Liver (tissue), 9 donors: Measurements from ENCODE around the gene USP47. TPM values are rescaled to one million over a fixed set of nuclear protein-coding genes. Genes with fewer than 3 reads are reported as not detected.

ENCODE experiments used
- DNase-seq: peaks from one replicate; pipeline ENCODE4 v3.0.0-alpha.2; 2017; ENCODE audit warnings: low spot score
- H3K27ac ChIP-seq, 2 donors: one replicate each; pipeline ENCODE4 v1.7.0; 2013; ENCODE audit warnings: inconsistent platforms in 2 of 2, low read length in 2 of 2, control low read depth in 1 of 2, low read depth in 1 of 2, mild to moderate bottlenecking in 1 of 2
- H3K27me3 ChIP-seq, 4 donors: one replicate each; pipeline versions ENCODE4 v1.6.1 to v1.7.0; 2013; ENCODE audit warnings: low read length in 3 of 4, inconsistent platforms in 1 of 4, mild to moderate bottlenecking in 1 of 4, moderate library complexity in 1 of 4; ENCODE audit not compliant: control insufficient read depth in 4 of 4, insufficient read depth in 4 of 4
- H3K36me3 ChIP-seq, 4 donors: one replicate each; pipeline versions ENCODE4 v1.6.1 to v1.7.0; 2013; ENCODE audit warnings: low read length in 3 of 4, mild to moderate bottlenecking in 3 of 4, low read depth in 1 of 4, moderate library complexity in 1 of 4; ENCODE audit not compliant: control insufficient read depth in 4 of 4, insufficient read depth in 3 of 4
- H3K4me1 ChIP-seq, 4 donors: one replicate each; pipeline versions ENCODE4 v1.6.1 to v1.7.0; 2013; ENCODE audit warnings: low read length in 3 of 4, mild to moderate bottlenecking in 3 of 4, moderate library complexity in 1 of 4; ENCODE audit not compliant: control insufficient read depth in 4 of 4, insufficient read depth in 4 of 4
- H3K4me3 ChIP-seq, 3 donors: one replicate each; pipeline versions ENCODE4 v1.6.1 to v1.7.0; 2013; ENCODE audit warnings: low read length in 3 of 3, control low read depth in 1 of 3, low read depth in 1 of 3, mild to moderate bottlenecking in 1 of 3
- H3K9ac ChIP-seq, 2 donors: one replicate each; pipeline ENCODE4 v1.7.0; 2013; ENCODE audit warnings: low read length in 2 of 2, mild to moderate bottlenecking in 2 of 2, moderate library complexity in 2 of 2, control low read depth in 1 of 2, low read depth in 1 of 2
- H3K9me3 ChIP-seq, 4 donors: one replicate each; pipeline versions ENCODE4 v1.6.1 to v1.7.0; 2013; ENCODE audit warnings: low read length in 3 of 4; ENCODE audit not compliant: control insufficient read depth in 4 of 4
- EGR1 ChIP-seq, 2 donors: IDR thresholded peaks; 2 replicates each; pipeline ENCODE4 v1.6.1; 2016 to 2018; ENCODE audit warnings: antibody characterized with exemption in 2 of 2, low read depth in 2 of 2
- FOXA1 ChIP-seq: IDR thresholded peaks from 2 replicates; pipeline ENCODE4 v1.6.1; 2016; ENCODE audit warnings: antibody characterized with exemption
- FOXA2 ChIP-seq: IDR thresholded peaks from 2 replicates; pipeline ENCODE4 v1.6.1; 2016; ENCODE audit warnings: antibody characterized with exemption
- GABPA ChIP-seq, 2 donors: IDR thresholded peaks in 1 of 2; conservative IDR thresholded peaks in 1 of 2; 2 replicates each; pipeline ENCODE4 v1.6.1; 2016; ENCODE audit warnings: antibody characterized with exemption in 2 of 2, mild to moderate bottlenecking in 1 of 2, moderate library complexity in 1 of 2
- HNF4A ChIP-seq, 2 donors: conservative IDR thresholded peaks; 2 replicates each; pipeline ENCODE4 v1.6.1; 2016; ENCODE audit warnings: antibody characterized with exemption in 2 of 2, mild to moderate bottlenecking in 2 of 2
- HNF4G ChIP-seq: IDR thresholded peaks from 2 replicates; pipeline ENCODE4 v1.6.1; 2016; ENCODE audit warnings: antibody characterized with exemption
- JUND ChIP-seq, 2 donors: IDR thresholded peaks; 2 replicates each; pipeline ENCODE4 v1.6.1; 2016; ENCODE audit warnings: antibody characterized with exemption in 2 of 2
- NR2F2 ChIP-seq: IDR thresholded peaks from 2 replicates; pipeline ENCODE4 v1.6.1; 2016; ENCODE audit warnings: antibody characterized with exemption
- RAD21 ChIP-seq, 2 donors: IDR thresholded peaks; 2 replicates each; pipeline ENCODE4 v1.6.1; 2016; ENCODE audit warnings: antibody characterized with exemption in 2 of 2, mild to moderate bottlenecking in 2 of 2
- RXRA ChIP-seq, 2 donors: IDR thresholded peaks; 2 replicates each; pipeline ENCODE4 v1.6.1; 2017 to 2018; ENCODE audit warnings: antibody characterized with exemption in 2 of 2, mild to moderate bottlenecking in 1 of 2
- SP1 ChIP-seq: IDR thresholded peaks from 2 replicates; pipeline ENCODE4 v1.6.1; 2018; ENCODE audit warnings: antibody characterized with exemption, mild to moderate bottlenecking
- TAF1 ChIP-seq: conservative IDR thresholded peaks from 2 replicates; pipeline ENCODE4 v1.6.1; 2016; ENCODE audit warnings: antibody characterized with exemption, mild to moderate bottlenecking
- YY1 ChIP-seq: IDR thresholded peaks from 2 replicates; pipeline ENCODE4 v1.6.1; 2016; ENCODE audit warnings: antibody characterized with exemption, mild to moderate bottlenecking
- WGBS: extraction: QIAGEN DNeasy Blood & Tissue Kit; methylation state at CpG from one replicate; pipeline ENCODE4 v1.1.7; 2013; 5-methylcytosine and 5-hydroxymethylcytosine counted together
- polyA plus RNA-seq, 2 donors: library from polyadenylated mRNA; stranded (reverse) in 1 of 2; unstranded in 1 of 2; fragments of 200-250 nt in 1 of 2; fragments of >200 nt in 1 of 2; fragmentation: Nextera tagmentation in 1 of 2; extraction: Ambion mirVana in 1 of 2; gene quantifications; one replicate each; pipeline versions ENCODE4 v1.2.1 to v1.2.3, GENCODE V29; 2013 to 2015
- total RNA-seq, 2 donors: library from RNA; depleted of rRNA; stranded (reverse); fragments of >200 nt; gene quantifications; one replicate each; pipeline ENCODE4 v1.2.3, GENCODE V29; 2014
- TF ChIP-seq, protein P1 (sequence below): IDR thresholded peaks from 2 replicates; pipeline ENCODE4 v1.6.1; 2016; ENCODE audit warnings: antibody characterized with exemption, mild to moderate bottlenecking
- TF ChIP-seq, protein P2 (sequence below): IDR thresholded peaks from 2 replicates; pipeline ENCODE4 v1.6.1; 2016; ENCODE audit warnings: antibody characterized with exemption
- TF ChIP-seq, protein P3 (sequence below): IDR thresholded peaks from 2 replicates; pipeline ENCODE4 v1.6.1; 2016; ENCODE audit warnings: antibody characterized with exemption
- TF ChIP-seq, protein P4 (sequence below): fragments of 150-350 bp; IDR thresholded peaks from 2 replicates; pipeline ENCODE4 v1.5.1; 2017; ENCODE audit warnings: improper control_type of control experiment, low read depth, low read length; ENCODE audit not compliant: missing input control
- TF ChIP-seq, protein P5 (sequence below): IDR thresholded peaks from 2 replicates; pipeline ENCODE4 v1.6.1; 2016; ENCODE audit warnings: antibody characterized with exemption
- donor health status: healthy.
- donor health status: healthy.
- donor health status: healthy.
- donor health status: healthy.
- donor health status: healthy.

Gene USP47
- total and polyA plus RNA-seq, 4 donors = 14.9 to 55.1 (median 32.2) TPM

DNA sequence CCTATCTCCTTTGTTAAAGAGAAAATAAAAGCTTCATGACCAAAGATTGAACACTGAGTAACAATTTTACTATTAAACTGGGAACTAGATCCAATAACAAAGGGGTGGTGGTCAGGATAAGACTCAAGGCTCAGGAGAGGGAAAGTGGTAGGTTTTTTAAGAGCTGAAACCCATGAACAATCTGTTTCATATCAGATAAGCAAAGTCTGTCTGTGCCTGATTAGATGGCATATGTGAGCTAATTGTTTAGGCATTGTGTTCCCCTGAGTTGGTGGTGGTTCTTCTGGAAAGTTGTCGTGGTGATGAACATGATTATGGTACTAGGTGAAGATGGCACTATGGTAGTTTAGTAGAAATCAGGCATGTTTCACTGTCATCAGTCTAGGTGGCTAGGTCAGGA, 24.4 kb downstream of the USP47 start:
- Histone ChIP-seq H3K4me1 (no peaks in the 10 kb centered on the region), H3K27me3 (no peaks in the 10 kb centered on the region), H3K36me3 (no peaks in the 10 kb centered on the region), H3K27ac (no peak overlapping the region), H3K9me3 (no peaks in the 10 kb centered on the region), H3K4me3 (no peak overlapping the region), H3K9ac (no peak overlapping the region)
- 93% methylated on average over 1 of the region's 1 CpG for WGBS
- DNase-seq = no peak
- TF ChIP-seq FOXA2 (no peak), NR2F2 (no peak), RXRA (IDR thresholded peaks at IDR 0.05) (no peak), RAD21 (IDR thresholded peaks at IDR 0.05) (no peak), HNF4G (no peak), EGR1 (IDR thresholded peaks at IDR 0.05; ENCODE audit: low read depth in 2 of 2) (no peak), HNF4A (conservative IDR thresholded peaks at IDR 0.05) (no peak), TAF1 (no peak), FOXA1 (no peak), YY1 (no peak), GABPA (IDR thresholded peaks at IDR 0.05 in 1 of 2, conservative IDR thresholded peaks at IDR 0.05 in 1 of 2) (no peak), SP1 (no peak), JUND (IDR thresholded peaks at IDR 0.05) (no peak)
- TF ChIP-seq, protein P1, sequence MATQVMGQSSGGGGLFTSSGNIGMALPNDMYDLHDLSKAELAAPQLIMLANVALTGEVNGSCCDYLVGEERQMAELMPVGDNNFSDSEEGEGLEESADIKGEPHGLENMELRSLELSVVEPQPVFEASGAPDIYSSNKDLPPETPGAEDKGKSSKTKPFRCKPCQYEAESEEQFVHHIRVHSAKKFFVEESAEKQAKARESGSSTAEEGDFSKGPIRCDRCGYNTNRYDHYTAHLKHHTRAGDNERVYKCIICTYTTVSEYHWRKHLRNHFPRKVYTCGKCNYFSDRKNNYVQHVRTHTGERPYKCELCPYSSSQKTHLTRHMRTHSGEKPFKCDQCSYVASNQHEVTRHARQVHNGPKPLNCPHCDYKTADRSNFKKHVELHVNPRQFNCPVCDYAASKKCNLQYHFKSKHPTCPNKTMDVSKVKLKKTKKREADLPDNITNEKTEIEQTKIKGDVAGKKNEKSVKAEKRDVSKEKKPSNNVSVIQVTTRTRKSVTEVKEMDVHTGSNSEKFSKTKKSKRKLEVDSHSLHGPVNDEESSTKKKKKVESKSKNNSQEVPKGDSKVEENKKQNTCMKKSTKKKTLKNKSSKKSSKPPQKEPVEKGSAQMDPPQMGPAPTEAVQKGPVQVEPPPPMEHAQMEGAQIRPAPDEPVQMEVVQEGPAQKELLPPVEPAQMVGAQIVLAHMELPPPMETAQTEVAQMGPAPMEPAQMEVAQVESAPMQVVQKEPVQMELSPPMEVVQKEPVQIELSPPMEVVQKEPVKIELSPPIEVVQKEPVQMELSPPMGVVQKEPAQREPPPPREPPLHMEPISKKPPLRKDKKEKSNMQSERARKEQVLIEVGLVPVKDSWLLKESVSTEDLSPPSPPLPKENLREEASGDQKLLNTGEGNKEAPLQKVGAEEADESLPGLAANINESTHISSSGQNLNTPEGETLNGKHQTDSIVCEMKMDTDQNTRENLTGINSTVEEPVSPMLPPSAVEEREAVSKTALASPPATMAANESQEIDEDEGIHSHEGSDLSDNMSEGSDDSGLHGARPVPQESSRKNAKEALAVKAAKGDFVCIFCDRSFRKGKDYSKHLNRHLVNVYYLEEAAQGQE = no peak
- TF ChIP-seq, protein P2, sequence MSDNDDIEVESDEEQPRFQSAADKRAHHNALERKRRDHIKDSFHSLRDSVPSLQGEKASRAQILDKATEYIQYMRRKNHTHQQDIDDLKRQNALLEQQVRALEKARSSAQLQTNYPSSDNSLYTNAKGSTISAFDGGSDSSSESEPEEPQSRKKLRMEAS = no peak
- TF ChIP-seq, protein P3, sequence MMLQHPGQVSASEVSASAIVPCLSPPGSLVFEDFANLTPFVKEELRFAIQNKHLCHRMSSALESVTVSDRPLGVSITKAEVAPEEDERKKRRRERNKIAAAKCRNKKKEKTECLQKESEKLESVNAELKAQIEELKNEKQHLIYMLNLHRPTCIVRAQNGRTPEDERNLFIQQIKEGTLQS = no peak
- TF ChIP-seq, protein P4, sequence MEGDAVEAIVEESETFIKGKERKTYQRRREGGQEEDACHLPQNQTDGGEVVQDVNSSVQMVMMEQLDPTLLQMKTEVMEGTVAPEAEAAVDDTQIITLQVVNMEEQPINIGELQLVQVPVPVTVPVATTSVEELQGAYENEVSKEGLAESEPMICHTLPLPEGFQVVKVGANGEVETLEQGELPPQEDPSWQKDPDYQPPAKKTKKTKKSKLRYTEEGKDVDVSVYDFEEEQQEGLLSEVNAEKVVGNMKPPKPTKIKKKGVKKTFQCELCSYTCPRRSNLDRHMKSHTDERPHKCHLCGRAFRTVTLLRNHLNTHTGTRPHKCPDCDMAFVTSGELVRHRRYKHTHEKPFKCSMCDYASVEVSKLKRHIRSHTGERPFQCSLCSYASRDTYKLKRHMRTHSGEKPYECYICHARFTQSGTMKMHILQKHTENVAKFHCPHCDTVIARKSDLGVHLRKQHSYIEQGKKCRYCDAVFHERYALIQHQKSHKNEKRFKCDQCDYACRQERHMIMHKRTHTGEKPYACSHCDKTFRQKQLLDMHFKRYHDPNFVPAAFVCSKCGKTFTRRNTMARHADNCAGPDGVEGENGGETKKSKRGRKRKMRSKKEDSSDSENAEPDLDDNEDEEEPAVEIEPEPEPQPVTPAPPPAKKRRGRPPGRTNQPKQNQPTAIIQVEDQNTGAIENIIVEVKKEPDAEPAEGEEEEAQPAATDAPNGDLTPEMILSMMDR = no peak
- TF ChIP-seq, protein P5, sequence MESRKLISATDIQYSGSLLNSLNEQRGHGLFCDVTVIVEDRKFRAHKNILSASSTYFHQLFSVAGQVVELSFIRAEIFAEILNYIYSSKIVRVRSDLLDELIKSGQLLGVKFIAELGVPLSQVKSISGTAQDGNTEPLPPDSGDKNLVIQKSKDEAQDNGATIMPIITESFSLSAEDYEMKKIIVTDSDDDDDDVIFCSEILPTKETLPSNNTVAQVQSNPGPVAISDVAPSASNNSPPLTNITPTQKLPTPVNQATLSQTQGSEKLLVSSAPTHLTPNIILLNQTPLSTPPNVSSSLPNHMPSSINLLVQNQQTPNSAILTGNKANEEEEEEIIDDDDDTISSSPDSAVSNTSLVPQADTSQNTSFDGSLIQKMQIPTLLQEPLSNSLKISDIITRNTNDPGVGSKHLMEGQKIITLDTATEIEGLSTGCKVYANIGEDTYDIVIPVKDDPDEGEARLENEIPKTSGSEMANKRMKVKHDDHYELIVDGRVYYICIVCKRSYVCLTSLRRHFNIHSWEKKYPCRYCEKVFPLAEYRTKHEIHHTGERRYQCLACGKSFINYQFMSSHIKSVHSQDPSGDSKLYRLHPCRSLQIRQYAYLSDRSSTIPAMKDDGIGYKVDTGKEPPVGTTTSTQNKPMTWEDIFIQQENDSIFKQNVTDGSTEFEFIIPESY = no peak
